ENCODE data around the gene MACF1.
A peak's percentile ranks its signal among the peaks of the same experiment; 100 is the strongest.
"Not testable (repeated sequence)": the region's sequence is repeated elsewhere in the genome, so short reads cannot be mapped to it uniquely, and the experiment has no call there.

MACF1 gene

GRCh38 chr1:39511477-39511876 lies 307.0 kb downstream of the MACF1 start:
- DNase-seq (ENCODE audit: low read depth in 2 of 2): not testable (repeated sequence)

- DNase-seq (ENCODE audit: low read depth in 2 of 2): not testable (repeated sequence)
These were observed 307.8 kb downstream of the MACF1 start for GRCh38 chr1:39512234-39512847.

- DNase-seq (ENCODE audit: low read depth in 2 of 2): not testable (repeated sequence)
These were observed 310.2 kb downstream of the MACF1 start for GRCh38 chr1:39514710-39515124.

GRCh38 chr1:39515131-39516086 lies 310.9 kb downstream of the MACF1 start:
- DNase-seq (ENCODE audit: low read depth in 2 of 2): peak in 1 of 2 donors; percentile 33

- DNase-seq (ENCODE audit: low read depth in 2 of 2): not testable (repeated sequence)
These were observed 312.3 kb downstream of the MACF1 start for GRCh38 chr1:39516841-39517240.

GRCh38 chr1:39517936-39518335 lies 313.4 kb downstream of the MACF1 start:
- not testable (repeated sequence) for DNase-seq (ENCODE audit: low read depth in 2 of 2)

- DNase-seq (ENCODE audit: low read depth in 2 of 2): not testable (repeated sequence)
These were observed 314.9 kb downstream of the MACF1 start for GRCh38 chr1:39519376-39519775.

- not testable (repeated sequence) for DNase-seq (ENCODE audit: low read depth in 2 of 2)
These were observed 317.7 kb downstream of the MACF1 start for GRCh38 chr1:39522221-39522620.

GRCh38 chr1:39522661-39523567 lies 318.4 kb downstream of the MACF1 start:
- DNase-seq (ENCODE audit: low read depth in 2 of 2): no peak

- DNase-seq (ENCODE audit: low read depth in 2 of 2): no peak
These were observed 319.7 kb downstream of the MACF1 start for GRCh38 chr1:39524171-39524570.

GRCh38 chr1:39524591-39525365 lies 320.3 kb downstream of the MACF1 start:
- no peak for DNase-seq (ENCODE audit: low read depth in 2 of 2)

GRCh38 chr1:39525366-39526165 lies 321.1 kb downstream of the MACF1 start:
- DNase-seq (ENCODE audit: low read depth in 2 of 2): peak in 1 of 2 donors; percentile 36

GRCh38 chr1:39526466-39527189 lies 322.1 kb downstream of the MACF1 start:
- no peak for DNase-seq (ENCODE audit: low read depth in 2 of 2)

- not testable (repeated sequence) for DNase-seq (ENCODE audit: low read depth in 2 of 2)
These were observed 322.7 kb downstream of the MACF1 start for GRCh38 chr1:39527190-39527579.

GRCh38 chr1:39528082-39528481 lies 323.6 kb downstream of the MACF1 start:
- no peak for DNase-seq (ENCODE audit: low read depth in 2 of 2)

GRCh38 chr1:39529901-39530535 lies 325.5 kb downstream of the MACF1 start:
- no peak for DNase-seq (ENCODE audit: low read depth in 2 of 2)

- DNase-seq (ENCODE audit: low read depth in 2 of 2): no peak
These were observed 327.0 kb downstream of the MACF1 start for GRCh38 chr1:39531526-39531925.

- no peak for DNase-seq (ENCODE audit: low read depth in 2 of 2)
These were observed 328.9 kb downstream of the MACF1 start for GRCh38 chr1:39533442-39533841.
